Muscle of back (tissue), 11 donors: ENCODE measurements around the gene PIWIL1. TPM values are rescaled to one million over a fixed set of nuclear protein-coding genes. Genes with fewer than 3 reads are reported as not detected.

Experiments
- DNase-seq, 3 donors: peaks; one replicate each; pipeline versions ENCODE4 v3.0.0 to v3.0.0-alpha.2; 2013
- polyA plus RNA-seq, 10 donors: library from polyadenylated mRNA; unstranded; fragments of 120-200 nt; gene quantifications; one replicate each; pipeline ENCODE4 v1.2.1, GENCODE V29; 2013; ENCODE audit not compliant: insufficient read length in 10 of 10

PIWIL1 gene
- polyA plus RNA-seq, 10 donors, result 0.03 to 0.52 (median 0.16) TPM; not detected in 3

GRCh38 chr12:130374083-130374482 lies 36.4 kb downstream of the PIWIL1 start:
- DNase-seq, result no peak

GRCh38 chr12:130375296-130376287 lies 37.9 kb downstream of the PIWIL1 start:
- DNase-seq, result peak in 1 of 3 donors; percentile 11

- no peak for DNase-seq
Measured at GRCh38 chr12:130382818-130383217, 45.1 kb downstream of the PIWIL1 start.

GRCh38 chr12:130384234-130384633 lies 46.5 kb downstream of the PIWIL1 start:
- no peak for DNase-seq

GRCh38 chr12:130385193-130385592 lies 47.5 kb downstream of the PIWIL1 start:
- DNase-seq, result no peak

- peak in 1 of 3 donors; percentile 22 for DNase-seq
Measured at GRCh38 chr12:130391186-130391585, 53.5 kb downstream of the PIWIL1 start.

- DNase-seq, result no peak
Measured at GRCh38 chr12:130394906-130395305, 57.2 kb downstream of the PIWIL1 start.

GRCh38 chr12:130396667-130397066 lies 59.0 kb downstream of the PIWIL1 start:
- DNase-seq, result no peak

- no peak for DNase-seq
Measured at GRCh38 chr12:130398100-130398848, 60.6 kb downstream of the PIWIL1 start.

GRCh38 chr12:130401703-130402102 lies 64.0 kb downstream of the PIWIL1 start:
- DNase-seq, result peak in 2 of 3 donors; percentile 3 to 11

GRCh38 chr12:130405332-130405731 lies 67.6 kb downstream of the PIWIL1 start:
- DNase-seq, result no peak

- no peak for DNase-seq
Measured at GRCh38 chr12:130412384-130412783, 74.7 kb downstream of the PIWIL1 start.

GRCh38 chr12:130413909-130414308 lies 76.2 kb downstream of the PIWIL1 start:
- DNase-seq, result no peak

GRCh38 chr12:130414381-130414780 lies 76.7 kb downstream of the PIWIL1 start:
- no peak for DNase-seq

- peak; percentile 22 to 47 (median 28) for DNase-seq
Measured at GRCh38 chr12:130418251-130418650, 80.6 kb downstream of the PIWIL1 start.

GRCh38 chr12:130419116-130419515 lies 81.4 kb downstream of the PIWIL1 start:
- no peak for DNase-seq

- no peak for DNase-seq
Measured at GRCh38 chr12:130420071-130420470, 82.4 kb downstream of the PIWIL1 start.

GRCh38 chr12:130421896-130422295 lies 84.2 kb downstream of the PIWIL1 start:
- no peak for DNase-seq
